CD4-positive, alpha-beta T cell treated with Interleukin-2 at 100 ng/mL for 4 hours (primary cell): ENCODE measurements around the gene MYCN.
"Not testable (repeated sequence)": the region's sequence is repeated elsewhere in the genome, so short reads cannot be mapped to it uniquely, and the experiment has no call there.

ENCODE experiments used
- DNase-seq: peaks from one replicate; pipeline ENCODE4 v3.0.0-alpha.2; 2020; ENCODE audit warnings: low spot score

MYCN gene

GRCh38 chr2:15907461-15908324, 32.7 kb upstream of the MYCN start:
- DNase-seq, result no peak

DNA sequence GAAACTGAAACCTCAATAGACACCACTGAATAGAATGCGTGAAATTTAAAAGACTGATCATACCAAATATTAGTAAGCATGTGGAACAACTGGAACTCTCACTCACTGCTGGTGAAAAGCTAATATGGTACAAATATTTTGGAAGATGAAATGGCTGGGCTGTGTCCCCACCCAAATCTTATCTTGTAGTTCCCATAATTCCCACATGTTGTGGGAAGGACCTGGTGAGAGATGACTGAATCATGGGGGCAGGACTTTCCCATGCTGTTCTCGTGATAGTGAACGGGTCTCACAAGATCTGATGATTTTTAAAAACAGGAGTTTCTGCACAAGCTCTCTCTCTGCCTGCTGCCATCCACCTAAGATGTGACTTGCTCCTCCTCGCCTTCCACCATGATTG, 32.0 kb upstream of the MYCN start:
- no peak for DNase-seq

GRCh38 chr2:15909157-15909556, 31.2 kb upstream of the MYCN start:
- DNase-seq, result no peak

DNA sequence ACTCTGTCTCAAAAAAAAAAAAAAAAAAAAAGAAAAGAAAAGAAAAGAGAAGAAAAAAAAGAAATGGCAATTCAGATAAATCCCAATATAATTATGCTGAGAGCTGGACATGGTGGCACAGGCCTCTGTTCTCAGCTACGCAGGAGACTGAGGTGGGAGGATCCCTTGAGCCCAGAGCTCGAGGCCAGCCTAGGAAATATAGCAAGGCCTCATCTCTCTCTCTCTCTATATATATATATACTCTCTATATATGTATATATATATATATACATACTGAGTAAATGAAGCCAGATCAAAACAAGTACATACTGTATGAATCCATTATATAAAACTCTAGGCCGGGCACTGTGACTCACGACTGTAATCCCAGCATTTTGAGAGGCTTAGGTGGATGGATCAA, 30.6 kb upstream of the MYCN start:
- DNase-seq, result no peak

- not testable (repeated sequence) for DNase-seq
Observed at GRCh38 chr2:15911270-15911669, 29.1 kb upstream of the MYCN start.

DNA sequence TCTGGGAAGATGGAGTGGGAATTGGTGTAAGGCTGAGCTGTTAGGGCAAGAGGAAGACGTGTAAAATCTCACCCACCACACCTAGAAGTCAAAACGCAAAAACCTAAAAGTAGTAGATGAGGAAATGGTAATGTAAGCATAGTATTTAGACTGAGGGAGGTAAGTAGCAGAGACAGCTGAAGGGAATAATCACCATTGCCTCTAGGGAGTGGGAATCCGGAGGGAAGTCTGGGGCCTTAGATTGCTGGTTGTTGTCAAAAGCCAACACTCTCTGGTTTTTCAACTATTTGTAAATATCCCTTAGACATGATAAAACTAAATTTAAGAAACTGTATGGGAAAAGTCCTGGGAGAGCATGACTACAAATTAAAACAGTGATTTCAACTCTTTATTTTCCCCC, 28.7 kb upstream of the MYCN start:
- no peak for DNase-seq

GRCh38 chr2:15912203-15912602, 28.1 kb upstream of the MYCN start:
- no peak for DNase-seq

- no peak for DNase-seq
Observed at GRCh38 chr2:15913146-15913545, 27.2 kb upstream of the MYCN start.

- no peak for DNase-seq
Observed at GRCh38 chr2:15914596-15915385, 25.6 kb upstream of the MYCN start.

GRCh38 chr2:15915546-15915945, 24.8 kb upstream of the MYCN start:
- DNase-seq, result not testable (repeated sequence)

GRCh38 chr2:15916336-15916735, 24.0 kb upstream of the MYCN start:
- DNase-seq, result no peak

- no peak for DNase-seq
Observed at GRCh38 chr2:15918761-15919356, 21.5 kb upstream of the MYCN start.

- DNase-seq, result no peak
Observed at GRCh38 chr2:15919716-15920434, 20.5 kb upstream of the MYCN start.

GRCh38 chr2:15920696-15921095, 19.7 kb upstream of the MYCN start:
- DNase-seq, result no peak

DNA sequence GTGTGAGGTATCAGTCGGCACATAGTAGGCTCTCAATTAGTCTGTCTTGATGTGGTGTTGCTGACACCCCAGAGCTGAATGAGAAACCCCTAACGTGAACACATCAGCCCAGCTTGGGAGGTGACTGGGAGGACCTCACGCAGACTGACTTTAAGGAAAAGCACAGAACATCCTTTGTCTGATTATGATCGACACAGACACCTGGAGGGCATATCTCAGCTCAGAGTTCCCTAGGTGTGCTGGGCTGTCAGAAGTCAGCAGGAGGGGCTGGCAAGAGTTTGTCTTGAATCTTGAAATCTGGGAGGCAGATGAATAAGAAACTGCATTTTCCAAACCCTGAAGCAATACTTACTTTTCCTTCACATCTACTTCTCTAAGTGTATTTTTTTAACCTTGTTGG, 16.8 kb upstream of the MYCN start:
- no peak for DNase-seq

DNA sequence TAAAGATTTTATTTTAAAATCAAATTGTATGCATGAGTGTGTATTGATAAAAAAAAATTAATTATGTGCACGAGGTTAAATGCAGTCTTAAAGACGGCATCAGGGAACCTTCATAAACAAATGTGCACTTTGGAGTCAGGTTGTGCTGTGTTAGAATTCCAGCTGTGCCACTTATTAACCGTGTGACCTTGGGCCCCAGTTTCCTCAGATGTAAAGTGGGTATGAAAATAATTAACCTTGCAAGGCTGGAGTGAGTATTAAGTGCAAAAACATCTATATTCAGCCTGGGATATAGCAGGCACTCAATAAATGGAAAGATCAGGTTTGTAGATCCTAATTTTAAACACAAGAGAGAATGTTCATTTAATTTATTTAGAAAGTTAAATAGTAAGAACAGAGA, 14.5 kb upstream of the MYCN start:
- no peak for DNase-seq

DNA sequence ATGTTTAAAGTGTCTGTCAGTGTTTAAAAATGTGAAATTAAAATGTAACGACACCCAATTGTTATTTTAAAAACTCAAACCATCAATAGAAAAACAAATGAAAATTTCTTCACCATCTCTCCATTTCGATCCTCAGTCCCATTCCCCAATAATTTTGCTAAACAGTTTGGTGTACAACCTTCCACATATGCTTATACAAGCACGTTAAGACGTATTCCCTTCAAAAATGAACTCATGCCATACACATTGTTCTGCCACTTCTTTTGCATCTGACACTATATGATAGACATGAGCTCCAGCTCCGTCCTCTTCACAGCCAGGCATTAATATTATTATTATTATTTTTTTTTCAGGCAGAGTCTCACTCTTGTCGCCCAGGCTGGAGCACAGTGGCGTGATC, 14.1 kb upstream of the MYCN start:
- no peak for DNase-seq

GRCh38 chr2:15927551-15928218, 12.7 kb upstream of the MYCN start:
- DNase-seq, result no peak

- DNase-seq, result not testable (repeated sequence)
Observed at GRCh38 chr2:15929008-15929407, 11.3 kb upstream of the MYCN start.

DNA sequence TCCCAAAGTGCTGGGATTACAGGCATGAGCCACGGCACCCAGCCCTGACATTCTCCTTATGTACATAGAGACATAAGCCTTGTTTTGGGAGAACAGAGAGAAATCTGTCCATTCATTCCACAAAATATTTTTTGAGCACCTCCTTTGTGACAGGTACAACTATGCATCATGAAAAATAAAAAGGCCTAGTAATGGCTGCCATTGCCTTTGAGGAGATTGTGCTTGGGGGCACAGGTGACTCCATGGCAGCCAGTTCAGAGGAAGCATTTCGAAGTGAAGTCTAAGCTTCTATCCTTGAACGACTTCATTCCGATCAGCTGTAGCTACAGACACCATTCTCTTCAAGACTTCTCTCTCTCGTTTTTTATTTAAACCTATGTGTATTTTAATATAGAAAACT, 10.5 kb upstream of the MYCN start:
- no peak for DNase-seq

DNA sequence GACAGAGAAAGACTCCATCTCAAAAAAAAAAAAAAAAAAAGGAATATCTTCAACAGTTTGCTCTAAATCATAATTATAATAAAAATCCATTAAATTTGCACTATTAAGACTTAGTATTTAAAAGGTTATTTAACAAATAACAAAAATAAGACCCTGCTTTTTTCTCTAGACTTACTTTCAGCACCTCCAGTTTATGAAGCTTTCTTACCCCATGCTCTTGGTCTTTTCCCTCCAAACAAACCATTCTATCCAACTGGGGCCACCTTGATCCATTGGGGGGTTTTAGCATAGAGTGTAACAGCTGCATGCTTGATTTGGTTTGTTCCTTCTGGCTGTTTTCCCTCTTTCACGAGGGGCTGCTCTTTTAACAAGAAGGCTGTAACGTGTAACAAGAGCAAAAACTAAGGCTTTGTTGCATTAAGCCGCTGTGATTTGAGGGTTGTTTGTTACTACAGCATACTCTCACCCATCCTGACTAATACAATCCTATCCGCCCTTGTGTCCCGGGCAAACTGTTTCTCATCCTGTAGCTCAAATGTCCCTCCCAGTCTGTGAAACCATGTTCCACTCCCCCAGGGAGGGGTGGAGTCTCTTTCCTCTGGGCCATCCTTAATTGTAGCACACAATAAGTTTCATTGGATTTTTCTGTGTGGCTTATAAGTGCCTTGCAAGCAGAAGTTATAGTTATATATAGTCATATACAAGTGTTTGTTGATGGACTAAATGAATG, 9.6 kb upstream of the MYCN start:
- no peak for DNase-seq
